ENCODE results near the gene CEP89.

GRCh38 chr19:32936065-32936464 is 35.7 kb downstream of the CEP89 start:
- TF ChIP-seq, protein P1, sequence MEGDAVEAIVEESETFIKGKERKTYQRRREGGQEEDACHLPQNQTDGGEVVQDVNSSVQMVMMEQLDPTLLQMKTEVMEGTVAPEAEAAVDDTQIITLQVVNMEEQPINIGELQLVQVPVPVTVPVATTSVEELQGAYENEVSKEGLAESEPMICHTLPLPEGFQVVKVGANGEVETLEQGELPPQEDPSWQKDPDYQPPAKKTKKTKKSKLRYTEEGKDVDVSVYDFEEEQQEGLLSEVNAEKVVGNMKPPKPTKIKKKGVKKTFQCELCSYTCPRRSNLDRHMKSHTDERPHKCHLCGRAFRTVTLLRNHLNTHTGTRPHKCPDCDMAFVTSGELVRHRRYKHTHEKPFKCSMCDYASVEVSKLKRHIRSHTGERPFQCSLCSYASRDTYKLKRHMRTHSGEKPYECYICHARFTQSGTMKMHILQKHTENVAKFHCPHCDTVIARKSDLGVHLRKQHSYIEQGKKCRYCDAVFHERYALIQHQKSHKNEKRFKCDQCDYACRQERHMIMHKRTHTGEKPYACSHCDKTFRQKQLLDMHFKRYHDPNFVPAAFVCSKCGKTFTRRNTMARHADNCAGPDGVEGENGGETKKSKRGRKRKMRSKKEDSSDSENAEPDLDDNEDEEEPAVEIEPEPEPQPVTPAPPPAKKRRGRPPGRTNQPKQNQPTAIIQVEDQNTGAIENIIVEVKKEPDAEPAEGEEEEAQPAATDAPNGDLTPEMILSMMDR (IDR thresholded peaks at IDR 0.05; ENCODE audit: low read depth, low read length, poor library complexity, severe bottlenecking) = no peak
- TF ChIP-seq EZH2phosphoT487 (IDR thresholded peaks at IDR 0.05; ENCODE audit: borderline replicate concordance, low read length) = no peak

Measured in DOHH2 (cell line).